GM19468 (cell line): ENCODE results near the gene PLXNA2.

Source experiments
- ATAC-seq: cut with Tn5 transposase; IDR thresholded peaks from one replicate; pipeline ENCODE4 v1.9.1; 2021; ENCODE audit warnings: mild to moderate bottlenecking, moderate library complexity, moderate number of reproducible peaks; ENCODE audit not compliant: unreplicated experiment; ENCODE audit errors: extremely low read depth

The PLXNA2 gene

DNA sequence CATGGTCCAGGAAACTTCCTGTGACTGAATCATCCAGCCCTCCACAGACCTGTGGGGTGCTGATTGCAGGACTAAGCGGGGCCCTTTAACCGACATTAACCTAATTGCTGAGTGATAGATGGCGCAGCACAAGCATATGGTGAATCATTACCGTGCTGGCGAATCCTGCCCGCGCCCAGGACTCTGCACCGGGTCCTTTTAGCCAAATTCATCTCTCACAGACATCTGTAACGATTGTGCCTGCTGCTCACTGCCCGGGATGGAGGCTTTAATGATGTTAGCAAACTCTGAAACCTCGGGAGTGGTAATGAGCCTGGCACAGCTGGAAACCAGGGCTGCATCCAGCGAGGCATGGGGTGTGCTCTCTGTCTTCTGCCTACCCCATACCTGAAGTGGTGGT is 185.9 kb downstream of the PLXNA2 start:
- no peak for ATAC-seq

DNA sequence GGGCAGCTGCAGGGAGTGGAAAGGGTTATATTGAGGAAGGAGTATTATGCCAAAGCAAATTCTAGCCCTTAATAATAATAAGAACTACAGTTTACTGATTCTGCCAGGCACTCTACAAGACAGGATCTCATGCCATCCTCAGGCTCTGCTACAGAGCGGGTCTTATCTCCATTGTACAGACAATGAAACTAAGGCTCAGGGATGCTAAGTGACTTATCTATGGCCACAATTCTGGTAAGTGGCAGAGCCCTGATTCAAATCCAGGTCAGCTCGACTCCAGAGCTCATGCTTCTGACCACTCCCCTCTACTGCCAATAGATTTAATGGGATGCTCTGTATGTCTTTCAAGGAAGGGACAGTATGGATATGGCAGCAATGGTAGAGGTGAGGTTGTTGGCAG is 187.1 kb downstream of the PLXNA2 start:
- no peak for ATAC-seq

DNA sequence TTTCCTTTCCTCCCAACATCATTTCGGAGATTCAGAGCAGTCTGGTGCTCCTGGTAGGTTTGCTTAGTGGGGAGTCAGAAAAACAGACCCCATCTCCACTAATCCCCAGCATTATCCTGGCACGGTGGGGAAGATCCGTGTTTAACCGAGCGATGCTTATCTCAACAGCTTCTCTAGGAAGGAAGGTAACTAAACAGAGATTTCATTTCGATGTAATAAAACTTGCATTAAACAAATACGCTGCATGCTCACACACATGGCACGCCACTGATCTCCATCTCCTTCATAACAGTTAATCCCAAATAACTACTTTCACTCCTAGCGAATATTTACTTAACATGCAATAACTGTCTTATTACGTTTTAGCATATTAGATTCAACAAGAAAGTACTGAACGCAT is 188.6 kb downstream of the PLXNA2 start:
- ATAC-seq, result no peak

DNA sequence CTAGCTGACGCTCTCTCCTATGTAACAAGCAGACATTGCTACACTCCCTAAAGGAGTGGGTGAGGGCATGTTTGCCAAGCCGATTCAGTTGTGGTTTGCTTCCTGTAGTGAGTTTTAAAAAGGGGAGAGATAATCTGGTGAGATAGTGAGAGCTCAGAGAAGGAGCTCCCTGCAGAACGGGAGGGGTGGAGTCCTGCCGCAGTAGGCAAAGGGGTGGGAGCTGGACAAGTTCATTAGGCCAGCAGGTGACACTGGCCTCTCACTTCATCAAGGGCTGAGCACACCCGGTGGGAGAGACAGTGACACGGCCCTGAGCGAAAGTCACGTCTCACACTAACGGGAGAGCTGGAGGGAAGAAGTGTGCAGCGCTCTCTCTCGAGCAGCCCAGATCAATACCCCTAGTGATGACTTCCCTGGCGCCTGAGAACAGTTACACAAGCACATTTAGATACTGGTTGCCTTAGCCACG is 189.2 kb downstream of the PLXNA2 start:
- no peak for ATAC-seq

DNA sequence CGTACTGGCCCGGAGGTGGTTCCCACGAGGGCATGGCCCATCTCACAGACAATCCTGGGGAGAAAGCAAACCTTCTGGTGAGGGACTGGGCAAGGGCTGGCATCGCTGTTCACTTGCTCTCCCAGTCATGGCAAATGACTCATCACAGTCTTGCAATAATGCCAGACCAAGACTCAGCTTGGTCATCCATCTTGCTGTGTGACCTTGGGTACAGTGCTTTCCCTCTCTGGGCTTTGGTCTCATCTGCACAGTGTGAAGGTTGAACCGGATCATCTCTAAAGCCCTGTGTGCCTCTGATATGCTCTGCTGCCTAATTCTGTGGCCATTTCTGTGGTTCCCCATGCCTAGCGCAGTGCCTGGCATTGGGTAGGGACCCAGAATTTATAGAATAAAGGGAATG is 189.7 kb downstream of the PLXNA2 start:
- no peak for ATAC-seq

DNA sequence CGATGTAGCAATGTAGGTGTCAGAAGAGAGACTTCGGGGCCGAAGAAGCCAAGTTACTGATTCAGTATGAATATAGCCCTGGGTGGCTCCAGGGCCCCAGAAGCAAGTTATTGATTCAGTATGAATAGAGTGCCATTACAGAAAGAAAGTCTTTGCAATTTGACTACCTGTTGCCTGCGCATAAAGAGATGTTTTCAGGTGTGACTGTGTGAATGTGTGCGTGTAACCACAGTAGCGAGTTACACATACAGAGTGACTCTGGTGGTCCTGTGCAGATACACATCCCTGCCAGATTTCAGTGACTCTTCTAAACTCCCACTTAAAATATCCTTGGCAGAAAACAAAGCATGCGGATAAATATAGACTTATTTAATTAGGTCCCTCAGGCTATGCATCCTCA is 190.5 kb downstream of the PLXNA2 start:
- no peak for ATAC-seq

DNA sequence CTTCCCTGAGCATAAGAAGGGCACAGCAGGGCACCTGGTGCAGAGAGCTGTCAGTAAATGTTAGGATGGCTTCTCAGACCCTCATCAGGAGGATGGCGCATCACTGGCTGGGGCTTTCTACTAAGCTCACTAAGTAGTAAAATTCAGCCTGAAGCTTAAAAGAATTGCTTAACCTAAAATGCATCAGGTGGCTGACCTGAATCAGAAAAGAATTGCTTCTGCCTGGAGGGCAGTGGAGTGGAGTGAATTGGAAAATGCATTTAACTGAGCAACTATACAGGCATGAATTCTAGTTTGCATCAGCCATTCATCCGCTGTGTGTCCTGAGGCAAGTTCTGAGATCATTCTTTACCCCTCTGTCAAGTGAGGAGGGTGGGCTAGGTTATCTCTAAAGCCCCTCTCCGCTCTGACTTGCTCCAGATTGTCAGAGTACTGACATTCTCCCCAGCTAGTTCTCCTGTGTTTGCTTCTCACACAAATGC is 191.2 kb downstream of the PLXNA2 start:
- no peak for ATAC-seq

DNA sequence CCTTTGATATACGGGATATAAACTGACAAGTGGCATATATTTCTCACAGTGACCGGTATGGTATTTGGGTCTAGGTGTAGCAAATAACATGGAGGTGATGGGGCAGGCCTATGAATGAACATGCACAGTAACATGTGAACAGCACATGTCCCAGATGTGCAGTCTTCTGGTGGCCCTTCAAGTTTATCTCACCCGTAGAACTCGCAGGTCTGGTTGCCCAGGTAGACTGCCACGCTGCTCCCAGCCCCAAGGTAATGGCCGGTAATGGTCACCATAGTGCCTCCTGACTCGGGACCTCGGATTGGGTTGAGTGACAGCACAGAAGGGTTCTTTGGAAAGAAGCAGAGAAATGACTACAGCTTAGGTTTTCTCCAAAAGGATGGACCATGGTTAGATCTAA is 192.0 kb downstream of the PLXNA2 start:
- ATAC-seq, result no peak

DNA sequence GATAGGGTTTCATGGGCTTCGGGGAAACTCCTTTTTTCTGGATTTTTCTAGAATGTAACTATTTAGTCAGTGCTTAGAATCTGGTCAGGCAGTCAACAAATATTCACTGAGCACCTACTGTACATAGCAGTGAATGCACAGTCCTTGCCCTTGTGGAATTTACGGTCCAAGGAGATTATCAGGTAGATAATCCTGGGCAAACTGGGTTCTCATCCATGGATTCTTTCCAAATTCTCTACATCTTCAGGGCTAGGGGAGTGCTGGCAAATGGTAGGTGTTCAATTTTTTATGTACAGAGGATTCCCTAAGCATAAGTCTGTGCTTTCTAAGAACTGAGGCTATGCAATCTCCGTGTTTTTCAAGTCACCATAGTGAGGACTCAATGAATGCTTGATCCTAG is 192.5 kb downstream of the PLXNA2 start:
- no peak for ATAC-seq

DNA sequence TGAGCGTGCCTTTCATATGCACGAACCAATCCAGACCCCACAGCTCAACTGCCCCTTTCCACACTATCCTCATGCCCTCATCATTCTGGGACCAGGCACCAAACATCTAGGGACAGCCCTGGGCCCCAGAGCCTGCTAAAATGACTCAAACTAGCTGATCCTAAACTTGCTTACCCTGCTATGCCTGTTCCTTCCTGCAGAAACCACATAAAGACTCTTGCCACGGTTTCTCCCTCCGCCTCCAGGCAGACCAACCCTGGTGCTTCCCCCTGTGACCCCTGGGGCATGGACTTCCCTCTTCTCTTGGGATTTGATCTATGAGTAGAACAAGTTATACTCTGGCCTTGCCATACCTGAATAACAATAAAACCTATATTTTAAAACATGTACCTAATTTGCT is 195.3 kb downstream of the PLXNA2 start:
- ATAC-seq, result no peak

DNA sequence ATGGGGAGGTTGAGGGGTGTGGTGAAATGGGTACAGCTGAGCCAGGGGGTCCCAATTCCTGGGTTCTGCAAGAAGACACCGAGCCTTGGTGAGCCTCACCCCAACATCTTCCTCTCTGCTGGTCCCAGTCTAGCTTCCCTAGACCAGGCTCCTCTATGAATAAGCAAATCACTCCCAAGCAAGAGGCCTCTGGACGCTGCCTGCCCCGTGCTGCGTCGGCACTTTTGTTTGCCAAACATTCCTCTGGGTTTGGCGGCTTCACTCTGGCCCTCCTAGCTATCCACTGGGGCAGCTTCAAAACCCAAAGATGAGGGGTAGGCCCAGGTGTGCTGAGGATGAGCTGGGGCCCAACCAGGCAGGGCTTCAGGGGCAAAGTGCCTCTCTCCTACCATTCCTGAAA is 196.2 kb downstream of the PLXNA2 start:
- ATAC-seq, result no peak

DNA sequence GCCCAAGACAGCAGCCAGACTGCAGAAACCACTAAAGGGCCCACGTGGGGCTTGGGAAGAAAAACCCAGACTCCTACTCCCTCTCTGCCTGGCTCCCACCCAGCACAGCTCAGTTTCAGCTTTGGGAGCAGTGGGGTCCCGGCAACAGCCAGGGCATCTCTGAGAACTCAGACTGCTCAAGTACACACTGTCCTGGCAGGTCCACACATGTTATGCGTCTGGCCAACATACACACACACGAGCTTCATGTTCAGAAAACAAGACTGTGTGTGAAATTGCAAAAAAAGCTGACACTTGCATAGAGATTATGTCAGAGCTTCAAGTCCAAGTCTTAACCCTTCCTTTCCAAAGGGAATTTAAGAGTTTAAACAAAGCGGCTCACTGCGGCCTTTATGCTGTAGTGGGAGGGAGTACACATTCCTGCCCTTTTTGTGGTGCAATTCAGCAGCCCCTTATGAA is 196.7 kb downstream of the PLXNA2 start:
- no peak for ATAC-seq

DNA sequence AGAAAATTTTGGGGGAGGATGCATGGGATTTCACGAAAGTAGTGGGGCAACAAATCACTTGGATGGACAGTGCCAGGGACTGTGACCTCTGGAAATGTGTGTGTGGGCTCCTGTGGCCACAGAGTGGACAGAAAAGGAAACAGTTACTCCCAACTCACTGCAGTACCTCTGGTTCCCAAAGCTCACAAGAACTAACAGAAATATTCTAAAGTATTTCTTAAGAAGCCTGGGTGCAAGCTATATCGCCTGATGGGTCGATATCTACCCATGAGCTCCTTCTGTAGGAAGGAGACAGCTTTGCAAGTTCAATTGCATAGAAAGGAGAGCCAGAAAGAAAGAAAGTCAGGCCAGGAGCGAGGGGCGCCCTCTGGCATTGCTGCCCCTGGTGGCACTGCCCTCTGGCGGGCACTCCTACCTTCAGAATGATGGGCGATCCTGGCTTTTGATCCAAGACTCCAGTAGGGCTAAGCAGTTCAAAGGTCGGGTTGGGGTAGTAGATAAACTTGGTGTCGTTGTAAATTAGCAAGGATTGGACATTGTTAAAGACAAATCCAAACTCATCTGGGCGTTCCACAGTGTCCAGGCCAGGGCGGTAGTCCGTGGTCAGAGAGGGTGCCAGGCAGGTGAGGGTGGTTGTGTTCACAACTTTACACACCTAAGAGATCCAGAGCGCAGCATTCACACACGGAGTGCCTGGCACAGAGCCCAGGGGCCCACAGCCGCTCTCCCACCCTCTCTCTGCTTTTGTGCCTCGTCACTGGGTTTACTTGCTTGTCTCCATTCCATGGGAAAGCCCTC is 198.5 kb downstream of the PLXNA2 start:
- ATAC-seq, result no peak

DNA sequence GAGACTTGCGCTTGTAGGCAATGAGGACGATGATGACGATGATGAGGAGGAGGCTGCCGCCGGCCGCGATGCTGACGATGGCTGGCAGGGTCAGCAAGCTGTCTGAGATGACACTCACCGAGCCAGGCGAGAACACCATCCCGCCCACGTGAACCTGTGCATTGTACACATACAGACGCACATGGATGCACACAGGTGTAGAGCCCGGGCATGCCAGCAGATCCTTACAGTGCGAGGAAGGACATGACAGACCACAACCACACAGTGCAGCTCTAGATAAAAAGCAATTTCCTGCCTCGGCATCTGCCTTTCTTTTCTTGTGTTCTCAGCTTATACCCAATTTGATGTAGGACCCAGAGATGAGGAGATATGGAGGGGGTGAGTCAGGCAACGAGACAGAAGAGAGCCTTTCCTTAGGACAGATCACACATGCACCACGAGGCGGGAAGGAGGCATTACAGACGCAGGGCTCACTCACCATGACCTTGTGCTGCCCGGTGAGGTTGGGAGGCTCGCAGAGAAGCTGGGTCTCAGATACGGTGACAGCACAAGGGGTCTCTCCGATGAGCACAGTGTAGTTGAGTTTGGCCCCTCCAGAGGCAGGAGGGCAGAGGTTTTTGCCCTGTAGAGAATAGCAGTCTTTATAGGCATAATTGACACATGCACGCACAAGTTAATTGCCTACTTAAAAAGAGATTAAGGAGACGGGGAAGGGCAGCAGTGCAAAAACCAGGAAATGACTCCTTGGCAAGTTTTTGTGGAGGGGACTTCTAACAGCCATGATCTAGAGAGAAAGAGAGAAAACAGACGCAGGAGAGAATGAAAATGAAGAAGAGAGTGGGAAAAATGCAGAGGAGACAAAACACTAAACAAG is 199.4 kb downstream of the PLXNA2 start:
- ATAC-seq, result no peak

DNA sequence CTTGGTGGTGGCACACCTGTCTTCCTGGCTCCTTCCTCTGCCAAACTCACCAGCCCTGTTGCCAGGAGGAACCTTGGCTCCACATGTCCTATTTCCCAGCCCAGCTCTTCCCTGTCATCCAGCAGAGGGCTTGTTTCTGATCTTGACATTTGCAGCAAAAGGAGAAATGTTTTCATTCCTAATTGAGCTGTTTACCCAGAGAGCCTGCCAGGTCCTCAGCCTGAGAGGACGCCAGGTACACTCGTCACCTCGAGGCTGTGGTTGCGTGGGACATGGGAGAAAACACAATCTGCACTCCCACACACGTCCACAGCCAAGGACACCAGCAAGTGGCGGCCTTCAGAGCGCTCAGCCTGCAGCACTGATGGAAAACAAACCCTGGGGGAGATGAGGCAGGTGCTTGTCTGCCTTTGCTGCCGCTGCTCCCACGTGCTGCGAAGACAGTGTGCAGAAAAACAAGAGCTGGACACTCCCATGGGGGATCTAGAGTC is 200.4 kb downstream of the PLXNA2 start:
- ATAC-seq, result no peak

DNA sequence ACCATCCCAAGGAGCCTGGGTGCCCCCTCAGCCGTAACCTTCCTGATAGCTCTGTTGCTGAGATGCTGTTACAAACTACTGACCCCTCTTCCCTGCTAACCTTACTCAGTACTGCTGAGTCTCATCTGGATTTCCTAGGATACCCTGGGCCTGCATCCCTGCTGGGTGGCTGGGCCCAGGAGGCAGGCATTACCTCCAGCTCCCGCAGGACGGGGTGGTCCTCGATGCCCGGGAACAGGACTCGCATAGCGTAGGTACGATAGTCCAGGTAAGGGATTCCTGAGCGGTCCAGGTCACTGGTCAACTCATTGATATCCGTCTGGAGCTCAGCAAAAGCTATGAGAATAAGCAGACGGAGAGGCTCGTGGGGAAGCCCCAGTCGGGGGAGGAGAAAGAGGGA is 201.3 kb downstream of the PLXNA2 start:
- ATAC-seq, result no peak

DNA sequence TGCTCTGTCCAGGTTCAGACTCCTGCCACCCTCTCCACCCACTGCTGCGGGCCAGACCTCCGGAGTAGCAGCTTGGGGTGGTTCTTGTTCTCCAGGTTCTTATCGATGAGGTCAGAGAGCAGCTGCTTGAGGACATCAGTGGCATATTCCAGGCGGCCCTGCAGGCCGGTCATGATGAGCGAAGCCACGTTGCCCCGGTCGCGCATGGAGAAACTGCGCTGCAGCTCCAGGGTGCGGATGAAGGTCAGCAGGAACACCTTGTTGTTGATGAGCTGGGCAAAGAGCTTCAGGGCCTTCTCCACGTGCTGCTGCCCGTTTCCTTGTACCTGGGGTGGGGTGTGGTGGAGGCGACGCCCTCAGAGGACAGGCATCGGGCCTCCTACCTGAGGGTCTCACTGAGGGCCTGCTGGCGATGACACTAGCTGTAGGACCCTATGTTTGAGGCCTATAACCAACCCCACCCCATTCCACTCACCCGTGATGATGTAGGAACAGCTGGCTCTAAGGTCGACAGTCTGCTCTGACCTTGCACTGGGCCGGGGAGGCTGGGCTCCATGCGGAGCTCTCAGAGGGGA is 202.1 kb downstream of the PLXNA2 start:
- ATAC-seq, result no peak

DNA sequence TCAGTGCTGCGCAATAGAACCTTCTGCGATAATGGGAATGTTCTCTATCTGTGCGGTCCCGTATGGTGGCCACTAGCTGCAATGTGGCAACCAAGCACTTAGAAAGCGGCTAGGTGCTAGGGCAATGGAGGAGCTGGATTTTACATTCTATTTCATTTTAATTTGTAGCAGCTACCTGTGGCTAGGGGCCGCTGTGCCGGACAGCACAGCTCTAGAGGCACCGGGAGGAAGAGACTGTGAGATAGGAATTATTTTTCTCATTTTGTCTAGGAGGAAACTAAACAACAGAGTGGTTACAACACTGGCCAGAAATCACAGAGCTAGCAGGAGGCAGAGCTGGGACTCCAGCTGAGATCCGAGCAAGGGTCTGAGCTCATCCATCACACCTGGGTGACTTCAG is 202.7 kb downstream of the PLXNA2 start:
- ATAC-seq, result no peak

DNA sequence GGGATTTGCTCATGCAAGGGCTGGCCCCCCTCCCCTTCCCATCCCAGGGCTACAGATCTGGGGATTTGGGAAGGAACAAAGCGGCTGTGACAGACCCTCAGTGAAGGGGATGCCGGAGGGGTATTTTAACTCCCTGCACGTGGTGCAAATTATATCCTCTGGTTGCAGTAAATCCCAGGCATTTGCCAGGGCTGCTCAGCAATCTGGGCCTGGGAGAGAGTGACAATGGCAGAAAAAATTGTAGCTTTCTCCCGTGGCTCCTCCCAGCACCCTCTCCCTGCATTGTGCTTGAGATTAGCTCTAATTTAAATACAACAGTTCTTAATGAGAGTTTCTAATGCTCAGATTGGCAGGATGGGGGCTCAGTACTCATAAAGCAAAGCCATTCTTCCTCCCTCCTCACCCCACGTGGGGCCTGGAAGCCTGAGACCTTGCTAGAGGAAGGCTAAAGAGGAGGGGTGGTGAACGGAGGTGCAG is 203.3 kb downstream of the PLXNA2 start:
- no peak for ATAC-seq

DNA sequence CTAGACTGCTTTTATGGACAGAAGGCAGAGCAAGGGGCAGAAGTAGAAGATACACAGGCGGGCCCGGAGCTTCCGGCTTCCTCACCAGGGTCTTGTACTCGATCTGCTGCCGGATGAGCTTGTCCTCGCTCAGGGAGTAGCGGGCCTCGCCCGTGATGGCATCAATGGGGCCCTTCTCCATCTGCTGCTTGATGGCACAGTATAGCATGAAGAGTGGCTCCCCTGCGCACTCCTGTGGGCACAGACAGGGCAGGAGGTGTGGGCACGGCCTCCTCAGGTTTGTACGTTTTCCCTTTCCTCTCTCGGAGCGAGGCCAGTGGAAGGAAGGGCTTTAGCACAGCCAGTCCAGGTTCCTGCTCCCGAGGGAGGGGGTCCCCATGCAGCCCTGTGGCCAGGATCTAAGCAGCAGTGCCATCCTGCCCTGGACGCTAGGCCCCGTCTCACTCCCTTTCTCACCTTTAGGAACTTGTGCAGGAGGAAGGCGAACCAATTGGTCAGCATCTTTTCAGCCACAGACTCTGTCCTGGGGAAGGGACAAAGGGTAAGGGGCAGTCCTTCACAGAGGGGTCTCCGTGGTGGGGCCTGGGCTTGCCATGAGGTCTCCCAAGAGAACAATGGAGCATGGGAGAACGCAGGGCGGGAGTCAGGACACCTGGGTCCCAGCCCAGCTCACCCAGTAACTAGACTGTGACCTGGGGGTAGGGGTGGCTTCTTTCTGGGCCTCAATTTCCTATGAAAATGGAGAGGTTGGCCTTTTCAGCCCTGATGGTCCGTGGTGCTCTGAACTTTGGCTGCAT is 204.4 kb downstream of the PLXNA2 start:
- ATAC-seq, result no peak
